NCI-H524 treated with DMSO at 0.1 percent for 48 hours (cell line): ENCODE results near the gene GPR82.
"Not testable (repeated sequence)": the region's sequence is repeated elsewhere in the genome, so short reads cannot be mapped to it uniquely, and the experiment has no call there.

Source experiments
- DNase-seq: peaks from one replicate; lab custom pipeline; 2025; lab: John Stamatoyannopoulos, UW

The GPR82 gene

GRCh38 chrX:41719610-41720009, 4.4 kb upstream of the GPR82 start:
- not testable (repeated sequence) for DNase-seq

- DNase-seq, result no peak
These were observed 3.7 kb upstream of the GPR82 start for GRCh38 chrX:41720125-41720779.

GRCh38 chrX:41721590-41721989, 2.4 kb upstream of the GPR82 start:
- no peak for DNase-seq

- no peak for DNase-seq
These were observed 1.8 kb upstream of the GPR82 start for GRCh38 chrX:41722214-41722613.

GRCh38 chrX:41722816-41723618, 964 bp upstream of the GPR82 start:
- DNase-seq, result no peak

GRCh38 chrX:41728125-41728524, 4.1 kb downstream of the GPR82 start:
- no peak for DNase-seq

- no peak for DNase-seq
These were observed 6.1 kb downstream of the GPR82 start for GRCh38 chrX:41730081-41730480.

GRCh38 chrX:41732260-41732659, 8.3 kb downstream of the GPR82 start:
- no peak for DNase-seq

GRCh38 chrX:41733939-41734338, 10.0 kb downstream of the GPR82 start:
- no peak for DNase-seq

GRCh38 chrX:41734530-41734929, 10.5 kb downstream of the GPR82 start:
- no peak for DNase-seq

GRCh38 chrX:41737065-41737464, 13.1 kb downstream of the GPR82 start:
- DNase-seq, result no peak

- DNase-seq, result no peak
These were observed 15.9 kb downstream of the GPR82 start for GRCh38 chrX:41739871-41740270.

- DNase-seq, result no peak
These were observed 26.7 kb downstream of the GPR82 start for GRCh38 chrX:41750716-41751115.

- no peak for DNase-seq
These were observed 34.4 kb downstream of the GPR82 start for GRCh38 chrX:41758401-41758800.

GRCh38 chrX:41759817-41760216, 35.8 kb downstream of the GPR82 start:
- no peak for DNase-seq

GRCh38 chrX:41761169-41761568, 37.2 kb downstream of the GPR82 start:
- DNase-seq, result no peak

- DNase-seq, result no peak
These were observed 37.7 kb downstream of the GPR82 start for GRCh38 chrX:41761702-41762101.

- peak; percentile 71 for DNase-seq
These were observed 55.1 kb downstream of the GPR82 start for GRCh38 chrX:41779030-41779564.
